GM18870 (cell line): ENCODE results near the gene SREBF2.

ENCODE experiments used
- ATAC-seq: cut with Tn5 transposase; IDR thresholded peaks from one replicate; pipeline ENCODE4 v1.9.1; 2021; ENCODE audit warnings: moderate library complexity; ENCODE audit not compliant: unreplicated experiment

SREBF2 gene

DNA sequence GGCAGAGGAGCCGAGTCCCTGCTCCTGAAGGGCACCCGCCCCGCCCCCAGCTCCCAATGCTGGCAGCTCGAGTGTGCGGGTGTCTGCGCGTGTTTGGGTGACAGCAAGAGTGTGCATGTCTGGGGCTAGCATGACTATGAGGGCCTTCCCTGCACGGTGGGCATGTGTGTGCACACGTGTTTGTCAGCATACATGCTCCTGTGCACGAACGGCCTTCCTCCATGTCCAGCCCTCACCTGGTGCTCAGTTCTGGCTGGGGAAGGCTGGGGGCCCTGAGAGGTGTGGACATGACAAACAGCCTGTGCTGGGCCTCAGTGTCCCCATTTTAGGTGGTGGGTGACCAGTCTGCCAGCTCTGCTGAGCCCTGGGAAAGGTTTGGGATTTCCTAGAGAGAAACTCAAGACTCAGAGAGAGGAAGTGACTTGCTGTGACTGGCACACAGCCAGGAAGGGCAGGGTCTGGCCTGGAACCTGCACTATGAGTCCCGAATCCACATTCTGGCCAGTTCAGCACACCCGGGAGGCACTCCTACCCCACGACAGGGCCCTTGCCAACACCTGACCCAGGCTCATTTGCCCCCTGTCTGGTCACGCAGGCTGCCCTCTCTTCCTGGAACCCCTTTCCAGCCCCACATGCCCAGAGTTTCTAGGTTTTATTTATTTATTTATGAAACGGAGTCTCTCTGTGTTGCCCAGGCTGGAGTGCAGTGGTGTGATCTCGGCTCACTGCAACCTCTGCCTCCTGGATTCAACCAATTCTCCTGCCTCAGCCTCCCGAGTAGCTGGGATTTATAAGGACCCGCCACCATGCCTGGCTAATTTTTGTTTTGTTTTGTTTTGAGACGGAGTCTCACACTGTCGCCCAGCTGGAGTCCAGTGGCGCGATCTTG is 85.2 kb downstream of the SREBF2 start:
- ATAC-seq, result no peak

DNA sequence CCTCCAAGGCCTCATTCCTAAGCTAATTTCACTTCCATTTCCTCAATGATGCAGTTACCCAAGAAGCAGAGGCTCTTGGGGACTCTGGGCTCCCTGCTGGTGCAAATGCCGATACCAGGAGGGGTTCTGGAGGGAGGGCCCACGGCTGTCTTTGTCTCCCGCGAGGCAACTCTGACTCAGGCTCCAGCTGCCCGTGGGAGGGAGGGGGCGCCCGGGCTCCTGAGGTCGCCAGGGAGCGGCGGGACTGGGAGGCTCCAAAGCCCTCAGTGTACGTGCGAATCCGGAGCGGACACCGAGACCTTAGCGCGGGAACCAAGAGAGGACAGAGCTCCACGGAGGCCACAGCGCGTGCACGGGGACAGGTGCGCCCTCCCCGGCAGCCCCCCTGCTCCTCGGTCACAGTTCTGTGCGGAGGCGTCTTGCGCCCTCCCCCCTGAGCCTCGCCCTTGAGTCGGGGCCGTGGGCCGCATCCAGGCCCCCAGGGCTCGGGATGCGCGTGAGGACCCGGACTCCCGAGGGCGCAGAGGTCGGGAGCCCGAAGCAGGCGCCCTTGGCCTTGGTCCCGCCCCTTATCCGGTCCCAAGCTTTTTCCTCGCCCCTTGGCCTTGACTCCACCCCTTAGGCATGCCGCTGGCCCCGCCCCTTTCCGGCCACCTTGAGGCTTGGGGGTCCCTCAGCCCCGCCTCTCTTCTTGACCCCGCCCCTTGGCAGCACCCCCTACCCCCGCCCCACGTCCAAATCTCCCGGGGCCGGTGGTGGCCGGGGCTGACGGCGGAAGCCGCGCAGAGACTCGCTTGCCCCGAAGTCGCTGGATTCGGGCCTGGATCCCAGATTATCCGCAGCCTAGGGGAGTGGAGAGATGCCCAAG is 86.7 kb downstream of the SREBF2 start:
- peak; percentile 33 for ATAC-seq

DNA sequence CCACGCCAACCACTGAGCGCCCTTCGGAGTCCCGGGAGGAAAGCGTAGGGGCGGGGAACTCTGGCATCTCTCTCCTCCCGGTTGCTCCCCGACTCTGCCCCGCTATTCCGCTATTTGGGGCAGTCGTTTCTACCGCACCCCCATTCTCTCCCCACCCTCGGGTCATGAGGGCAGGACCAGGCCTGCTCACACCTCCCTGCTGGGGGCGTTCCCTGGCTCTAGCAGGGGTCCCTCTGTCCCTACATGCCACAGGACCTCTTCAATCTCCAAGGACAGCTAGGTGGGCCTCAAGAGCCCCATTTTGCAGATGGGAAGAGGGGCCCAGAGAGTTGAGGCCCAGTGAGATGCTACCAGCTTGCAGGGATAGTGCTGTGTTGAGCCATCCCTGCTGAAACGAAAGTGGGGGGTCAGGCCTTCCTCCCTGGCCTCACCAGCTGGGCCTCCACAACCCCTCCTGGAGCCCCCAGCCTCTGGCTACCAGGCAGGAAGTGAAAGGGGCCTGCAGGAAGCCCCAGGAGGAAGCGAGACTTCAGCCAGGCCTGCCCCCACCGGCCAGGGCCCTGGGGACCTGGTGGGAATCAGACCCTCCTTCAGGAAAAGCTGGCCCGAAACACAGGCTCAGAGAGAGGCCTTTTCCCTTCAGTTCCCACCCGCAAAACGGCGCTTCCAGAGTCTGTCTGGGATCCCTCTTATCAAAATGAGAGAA is 87.5 kb downstream of the SREBF2 start:
- ATAC-seq, result peak; percentile 11

DNA sequence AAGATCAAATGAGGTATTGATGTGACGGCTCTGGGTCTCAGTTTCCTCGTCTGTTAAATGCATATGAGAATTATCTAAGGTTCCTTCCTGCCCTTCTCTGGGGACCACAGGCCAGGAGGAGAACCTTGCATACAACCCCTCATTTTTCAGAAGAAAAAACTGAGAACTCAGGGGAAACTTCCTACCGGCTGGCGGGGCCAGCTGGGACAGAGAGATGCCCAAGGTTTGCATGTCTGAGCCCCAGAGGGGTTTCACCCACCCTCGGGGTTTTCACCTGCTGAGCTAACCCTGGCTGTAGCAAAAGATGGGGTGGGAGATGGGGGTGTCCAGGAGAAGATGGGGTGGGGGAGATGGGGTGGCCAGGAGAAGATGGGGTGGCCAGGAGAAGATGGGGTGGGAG is 89.4 kb downstream of the SREBF2 start:
- no peak for ATAC-seq

DNA sequence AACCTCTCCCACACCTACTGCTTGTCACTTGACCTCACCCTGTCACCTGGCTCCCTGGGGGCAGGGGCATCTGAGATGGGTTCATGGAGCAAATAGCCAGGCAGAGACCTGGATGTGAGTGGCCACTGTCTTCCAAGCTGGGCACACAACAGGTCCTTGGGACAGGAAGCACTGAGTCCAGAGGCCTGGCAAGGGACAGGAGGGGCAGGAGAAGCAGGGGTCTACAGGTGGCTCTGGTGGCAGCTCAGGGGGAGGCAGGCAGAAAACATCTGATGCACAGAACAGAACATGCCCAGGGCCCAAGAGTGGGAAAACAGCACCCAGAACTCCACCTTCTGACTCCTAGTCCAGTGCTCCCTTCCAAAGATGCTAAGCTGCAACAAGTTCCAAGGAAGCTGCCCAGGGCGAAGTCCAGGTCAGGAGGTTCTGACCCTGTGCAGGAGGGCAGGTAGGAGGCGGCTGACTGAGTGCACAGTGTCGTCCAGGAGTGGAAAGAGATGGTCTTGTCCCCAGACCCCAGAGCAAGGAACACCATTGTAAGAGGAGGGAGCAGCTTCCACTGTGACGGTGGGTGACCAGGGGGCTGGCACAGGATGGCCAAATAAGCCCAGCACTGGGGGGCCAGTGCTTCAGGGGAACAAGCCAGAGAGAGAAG is 90.2 kb downstream of the SREBF2 start:
- no peak for ATAC-seq

DNA sequence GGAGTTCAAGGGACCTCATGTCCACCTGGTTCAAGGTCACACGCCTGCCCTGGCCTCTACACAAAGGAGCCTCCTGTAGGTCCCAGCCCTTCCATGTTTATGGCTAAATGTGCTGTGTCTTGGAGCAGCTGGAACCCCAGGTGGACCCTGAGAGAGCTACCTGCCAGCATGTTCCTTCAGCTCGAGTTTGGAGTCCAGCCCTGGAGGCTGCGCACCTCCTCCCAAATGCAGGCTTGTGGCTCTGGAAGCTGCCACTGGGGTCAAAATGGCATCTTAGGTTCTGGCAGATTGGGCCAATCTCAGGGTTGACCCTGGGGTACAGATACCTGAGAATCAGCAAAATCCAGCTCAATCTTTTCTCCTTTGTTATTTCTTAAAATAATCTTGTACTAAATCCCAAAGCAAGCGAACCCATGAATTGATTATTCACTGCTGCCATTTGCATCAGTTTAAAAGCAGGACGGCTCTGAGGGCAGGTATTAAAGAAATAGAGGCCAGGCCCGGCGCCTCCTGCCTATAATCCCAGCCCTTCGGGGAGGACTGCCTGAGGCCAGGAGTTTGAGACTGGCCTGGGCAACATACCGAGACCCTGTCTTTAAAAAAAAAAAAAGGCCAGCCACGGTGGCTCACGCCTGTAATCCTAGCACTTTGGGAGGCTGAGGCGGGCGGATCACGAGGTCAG is 90.8 kb downstream of the SREBF2 start:
- ATAC-seq, result no peak

DNA sequence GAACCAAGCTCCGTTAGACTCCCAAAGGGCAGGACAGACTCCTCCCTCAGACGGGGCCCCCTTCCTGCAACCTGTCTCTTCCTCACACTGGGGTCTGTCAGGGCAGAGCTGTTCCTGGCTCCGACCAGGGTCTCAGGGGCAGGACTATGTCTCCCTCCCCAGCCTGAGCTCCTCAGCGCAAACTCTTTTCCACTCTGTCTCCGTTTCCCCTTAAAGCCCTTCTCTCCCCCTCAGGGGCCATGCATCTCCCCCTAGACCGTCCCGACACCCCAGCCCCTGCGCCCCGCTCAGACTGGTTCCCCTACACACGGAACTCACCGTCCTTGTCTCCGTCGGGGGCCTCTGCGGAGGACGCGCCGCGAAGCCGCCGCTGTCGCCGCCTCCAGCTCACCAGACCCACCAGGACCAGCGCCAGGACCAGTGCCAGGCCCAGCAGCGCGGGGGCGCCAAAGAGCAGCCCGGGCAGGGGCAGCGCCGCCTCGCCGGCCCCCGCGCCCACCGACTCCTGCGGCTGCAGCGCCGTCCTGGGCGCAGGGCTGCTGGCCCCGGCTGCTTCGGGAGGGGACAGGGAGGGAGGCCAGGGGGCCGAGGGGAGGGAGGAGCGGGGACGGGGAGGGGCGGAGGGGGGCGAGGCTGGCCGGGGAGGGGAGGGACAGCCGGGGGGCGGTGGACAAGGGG is 93.0 kb downstream of the SREBF2 start:
- ATAC-seq, result no peak

DNA sequence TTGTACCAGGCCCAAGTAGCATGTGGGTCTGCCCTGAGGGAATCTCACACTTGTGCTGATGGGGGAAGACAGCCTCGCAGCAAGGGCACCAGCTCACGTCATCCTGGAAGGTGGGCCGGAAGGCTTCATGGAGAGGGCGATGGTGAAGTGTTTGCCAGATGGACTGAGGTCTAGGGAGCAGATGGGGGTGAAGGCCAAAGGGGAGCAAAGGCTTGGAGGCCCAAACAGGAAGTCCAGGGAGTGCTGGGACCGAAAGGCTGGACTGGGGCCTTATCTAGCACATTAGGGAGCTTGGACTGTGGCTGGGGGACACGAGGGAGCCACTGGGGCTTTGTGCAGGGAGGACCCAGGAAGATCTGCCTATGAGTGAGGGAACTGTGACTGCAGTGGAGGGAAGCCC is 94.9 kb downstream of the SREBF2 start:
- no peak for ATAC-seq

DNA sequence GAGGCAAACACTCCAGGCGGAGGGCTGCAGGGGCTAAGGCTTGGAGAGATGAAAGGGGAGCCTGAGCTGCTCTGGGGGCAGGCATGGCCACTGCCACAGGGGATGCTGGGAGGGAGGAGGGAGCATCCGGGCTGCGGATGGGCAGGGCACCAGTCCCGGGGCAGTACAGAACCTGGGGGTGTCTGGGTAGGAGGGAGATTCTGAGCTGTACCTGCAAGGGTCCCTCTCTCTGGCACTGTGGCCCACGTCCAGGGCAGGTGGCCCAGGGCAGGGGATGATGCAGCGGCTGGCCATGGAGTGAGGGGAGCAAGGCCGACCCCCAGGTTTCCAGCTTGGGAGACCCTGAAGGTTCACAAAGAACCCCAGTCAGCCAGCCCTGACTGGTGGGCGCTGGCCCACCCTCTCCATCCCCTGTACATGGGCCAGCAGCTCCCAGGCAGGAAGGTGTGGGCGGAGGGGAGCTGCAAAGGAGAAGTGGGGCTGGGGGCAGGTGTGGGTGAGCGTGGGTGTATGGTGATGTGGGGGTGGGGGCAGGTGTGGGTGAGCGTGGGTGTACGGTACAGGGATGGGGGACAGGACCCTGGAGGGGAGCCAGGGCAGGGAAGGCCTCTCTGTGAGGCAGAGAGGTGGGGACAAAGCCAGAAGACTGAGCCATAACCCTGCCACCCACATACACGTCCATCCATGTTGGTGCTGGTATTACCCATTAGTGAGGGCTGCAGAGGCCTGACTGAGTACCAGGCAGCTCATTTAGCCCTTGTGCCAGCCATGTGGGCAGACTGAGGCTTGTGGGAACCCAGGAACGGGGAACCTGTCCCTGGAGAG is 95.9 kb downstream of the SREBF2 start:
- ATAC-seq, result no peak

DNA sequence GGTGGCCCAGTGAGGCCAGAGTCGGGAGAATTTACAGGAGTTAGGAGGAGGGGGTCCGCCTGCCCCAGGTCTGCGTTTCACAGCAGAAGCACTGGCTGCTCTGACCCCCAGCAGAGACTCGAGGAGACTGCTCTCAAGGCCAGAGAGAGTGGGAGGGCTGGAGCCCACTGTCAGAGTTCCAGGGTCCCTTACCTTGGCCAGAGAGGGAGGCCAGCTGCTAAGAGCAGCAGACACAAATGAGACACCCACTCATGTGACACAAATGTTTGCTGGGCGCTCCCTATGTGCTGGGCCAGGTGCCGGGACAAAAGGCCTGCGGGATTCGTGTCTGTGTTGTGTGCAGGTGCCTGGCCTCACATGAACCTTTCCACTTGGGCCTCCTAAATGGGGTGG is 96.5 kb downstream of the SREBF2 start:
- ATAC-seq, result no peak

DNA sequence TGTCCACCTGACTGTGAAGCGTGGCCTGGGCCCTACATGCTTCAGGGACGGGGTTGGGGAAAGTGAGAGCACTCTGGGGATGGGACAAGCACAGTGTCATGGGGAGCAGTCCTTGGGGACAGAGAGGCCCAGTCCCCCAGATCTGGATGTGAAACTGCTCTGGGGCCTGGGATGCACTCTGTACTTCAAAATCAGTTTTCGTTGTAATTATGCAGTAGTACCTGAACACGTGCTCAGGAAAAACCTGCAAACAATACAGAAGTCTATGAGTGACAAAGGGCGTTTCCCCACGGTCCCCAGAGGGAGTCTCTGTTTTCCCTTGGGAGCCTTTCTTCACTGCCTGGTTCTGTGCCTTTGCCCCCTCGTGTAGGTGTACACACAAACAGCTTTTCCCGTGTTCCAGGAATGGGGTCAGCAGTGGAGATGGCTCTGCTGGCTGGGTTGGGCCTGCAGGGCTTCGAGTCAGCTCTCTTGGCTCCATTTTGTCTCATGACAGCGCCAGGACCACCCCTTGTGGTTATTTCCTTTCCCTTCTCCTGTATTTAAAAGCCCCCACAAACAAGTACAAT is 98.9 kb downstream of the SREBF2 start:
- no peak for ATAC-seq

DNA sequence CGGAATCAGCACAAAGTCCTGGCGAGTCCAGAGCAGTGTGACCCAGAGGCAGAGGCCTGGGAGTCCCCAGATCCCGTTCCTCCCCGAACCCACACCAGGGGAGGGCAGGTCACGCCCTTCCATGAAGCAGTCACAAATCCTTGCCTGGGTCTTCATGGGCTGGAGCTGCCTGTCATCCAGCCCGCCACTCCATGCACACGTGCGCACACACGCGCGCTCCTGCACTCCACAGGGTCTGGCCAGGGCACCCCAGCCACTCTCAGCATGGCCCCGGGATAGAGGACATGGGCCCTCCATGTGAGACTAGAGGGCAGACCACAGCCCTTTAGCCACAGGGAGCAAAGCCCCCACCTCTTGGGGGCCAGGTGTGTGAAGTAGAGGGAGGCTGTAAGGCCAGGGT is 99.4 kb downstream of the SREBF2 start:
- ATAC-seq, result no peak

DNA sequence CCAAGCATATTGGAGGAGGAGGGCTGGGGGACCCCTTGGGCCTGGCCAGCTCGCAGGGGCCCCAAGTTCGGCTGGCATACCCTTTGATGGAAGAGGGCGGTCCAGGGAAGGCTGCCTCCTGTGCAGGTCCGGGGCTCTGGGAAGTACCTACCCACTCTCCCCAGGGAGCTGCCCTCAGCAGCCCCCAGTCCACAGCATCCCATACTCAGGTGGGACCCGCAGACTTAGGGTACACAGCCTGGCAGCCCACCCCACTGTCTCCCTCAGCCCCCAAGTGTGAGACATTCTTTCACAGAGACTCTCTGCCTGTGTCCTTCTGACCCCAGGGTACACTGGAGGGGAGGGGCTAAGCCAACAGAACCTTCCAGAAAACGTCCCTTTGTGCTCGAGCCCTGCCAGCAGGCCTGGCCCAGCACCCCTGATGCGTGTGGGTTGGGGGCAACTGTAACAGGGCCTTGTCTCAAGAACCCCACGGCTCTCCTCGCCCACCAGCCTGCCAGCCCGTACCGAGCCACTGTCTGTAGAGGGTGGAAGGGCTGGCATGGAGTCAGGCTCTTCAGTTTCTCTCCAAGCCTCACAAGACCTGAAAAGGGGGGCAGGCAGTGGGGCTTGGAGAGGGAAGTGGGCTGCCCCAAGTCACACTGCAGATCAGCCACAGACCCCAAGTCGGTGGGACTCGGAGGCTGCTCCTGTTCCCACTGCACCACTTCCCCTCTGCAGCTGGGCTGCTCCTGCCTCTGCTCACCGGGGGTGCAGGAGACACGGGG is 100.7 kb downstream of the SREBF2 start:
- ATAC-seq, result no peak

DNA sequence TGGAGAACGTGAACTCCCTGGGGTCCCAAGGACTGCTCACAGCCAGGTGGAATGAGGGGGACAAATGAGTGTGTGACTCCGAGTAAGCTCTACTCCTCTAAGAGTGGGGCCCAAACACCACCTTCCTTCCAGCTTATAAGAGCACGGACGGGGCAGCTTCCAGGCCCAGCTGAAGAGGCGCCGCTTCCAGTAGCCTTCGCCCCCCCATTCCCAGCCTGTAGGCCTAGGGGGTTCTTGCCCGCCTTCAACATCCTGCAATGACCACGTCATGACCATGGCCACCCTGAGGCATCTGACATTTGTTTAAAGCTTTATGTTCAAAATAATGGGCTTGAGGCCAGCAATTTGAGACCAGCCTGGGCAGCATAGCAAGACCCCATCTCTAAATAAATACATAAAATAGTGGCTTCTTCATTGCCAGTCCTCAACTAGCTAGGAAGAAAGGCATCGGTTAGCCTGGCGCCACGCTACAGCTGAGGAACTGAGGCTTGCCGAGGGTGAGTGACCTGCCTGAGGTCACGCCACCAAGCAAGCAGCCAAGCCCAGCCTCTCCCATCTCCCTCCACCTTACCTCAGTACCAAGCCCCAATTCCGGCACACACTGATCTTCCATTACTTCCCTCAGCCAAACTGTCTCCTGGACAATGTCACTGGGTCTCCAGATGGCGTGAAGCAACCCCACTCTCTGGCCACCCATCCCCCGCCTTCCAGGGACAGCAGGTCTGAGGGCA is 101.5 kb downstream of the SREBF2 start:
- ATAC-seq, result no peak

DNA sequence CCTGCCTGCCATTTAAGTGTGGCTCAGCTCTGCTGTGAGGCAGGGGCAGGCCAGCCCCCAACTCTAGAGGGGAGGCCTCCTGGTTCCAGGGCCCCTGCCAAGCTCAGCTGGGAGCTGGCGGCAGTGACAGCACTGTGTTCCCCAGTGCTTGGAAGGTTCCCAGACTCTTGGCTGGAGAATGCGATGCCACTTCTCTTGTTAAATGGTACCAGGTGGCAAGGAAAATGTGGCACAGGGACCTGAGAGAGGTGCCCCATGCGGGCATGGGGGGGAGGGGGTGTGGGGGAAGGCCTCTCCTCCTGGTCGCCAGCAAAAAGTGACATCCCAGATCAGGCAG is 102.1 kb downstream of the SREBF2 start:
- no peak for ATAC-seq

DNA sequence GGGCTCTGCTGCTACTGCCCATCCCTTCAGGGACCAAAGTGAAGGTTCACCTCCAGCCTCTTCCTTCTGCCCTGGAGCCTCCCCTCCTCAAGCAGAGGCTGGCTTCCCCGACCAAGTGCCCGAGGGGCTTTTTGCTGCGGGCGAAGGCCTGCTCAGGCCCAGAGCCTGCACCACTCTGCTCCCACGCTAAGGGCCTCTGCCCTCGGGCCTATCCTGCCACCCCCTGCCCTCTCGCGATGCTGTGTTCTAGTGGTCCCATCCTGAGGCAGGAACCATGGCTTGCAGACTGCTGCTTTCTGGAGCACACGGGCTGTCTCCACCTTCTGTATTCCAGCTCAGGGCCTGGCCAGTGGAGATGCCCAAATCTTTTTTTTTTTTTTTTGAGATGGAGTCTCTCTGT is 102.6 kb downstream of the SREBF2 start:
- ATAC-seq, result no peak

DNA sequence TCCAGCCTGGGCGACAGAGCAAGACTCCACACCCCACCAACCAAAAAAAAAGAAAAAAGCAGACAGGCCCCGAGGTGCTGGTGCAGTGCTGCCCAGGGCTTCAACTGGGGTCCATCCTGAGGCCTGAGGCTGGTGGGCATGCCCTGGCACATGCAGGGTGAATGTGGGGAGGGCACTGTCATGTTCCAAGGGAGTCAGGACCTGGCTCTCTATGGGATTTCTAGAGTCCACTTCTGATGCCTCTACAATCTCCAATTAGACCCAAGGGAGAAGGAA is 103.9 kb downstream of the SREBF2 start:
- ATAC-seq, result no peak
